ES-I3 (cell line): ENCODE measurements around the gene ACER3.
"Not testable (repeated sequence)": the region's sequence is repeated elsewhere in the genome, so short reads cannot be mapped to it uniquely, and the experiment has no call there.

Experiments used
- H3K36me3 ChIP-seq: 2 replicates; pipeline ENCODE4 v1.6.1; 2013; ENCODE audit warnings: mild to moderate bottlenecking, low read length, control low read depth, moderate library complexity; ENCODE audit not compliant: insufficient read depth
- H3K4me1 ChIP-seq: 2 replicates; pipeline ENCODE4 v1.6.1; 2013; ENCODE audit warnings: mild to moderate bottlenecking, control low read depth, low read length; ENCODE audit not compliant: insufficient read depth
- H3K9ac ChIP-seq: 2 replicates; pipeline ENCODE4 v1.6.1; 2013; ENCODE audit warnings: low read depth, mild to moderate bottlenecking, low read length, moderate library complexity
- H3K9me3 ChIP-seq: 2 replicates; pipeline ENCODE4 v1.6.1; 2013; ENCODE audit warnings: mild to moderate bottlenecking, low read length, moderate library complexity; ENCODE audit not compliant: control insufficient read depth, insufficient read depth

The ACER3 gene

DNA sequence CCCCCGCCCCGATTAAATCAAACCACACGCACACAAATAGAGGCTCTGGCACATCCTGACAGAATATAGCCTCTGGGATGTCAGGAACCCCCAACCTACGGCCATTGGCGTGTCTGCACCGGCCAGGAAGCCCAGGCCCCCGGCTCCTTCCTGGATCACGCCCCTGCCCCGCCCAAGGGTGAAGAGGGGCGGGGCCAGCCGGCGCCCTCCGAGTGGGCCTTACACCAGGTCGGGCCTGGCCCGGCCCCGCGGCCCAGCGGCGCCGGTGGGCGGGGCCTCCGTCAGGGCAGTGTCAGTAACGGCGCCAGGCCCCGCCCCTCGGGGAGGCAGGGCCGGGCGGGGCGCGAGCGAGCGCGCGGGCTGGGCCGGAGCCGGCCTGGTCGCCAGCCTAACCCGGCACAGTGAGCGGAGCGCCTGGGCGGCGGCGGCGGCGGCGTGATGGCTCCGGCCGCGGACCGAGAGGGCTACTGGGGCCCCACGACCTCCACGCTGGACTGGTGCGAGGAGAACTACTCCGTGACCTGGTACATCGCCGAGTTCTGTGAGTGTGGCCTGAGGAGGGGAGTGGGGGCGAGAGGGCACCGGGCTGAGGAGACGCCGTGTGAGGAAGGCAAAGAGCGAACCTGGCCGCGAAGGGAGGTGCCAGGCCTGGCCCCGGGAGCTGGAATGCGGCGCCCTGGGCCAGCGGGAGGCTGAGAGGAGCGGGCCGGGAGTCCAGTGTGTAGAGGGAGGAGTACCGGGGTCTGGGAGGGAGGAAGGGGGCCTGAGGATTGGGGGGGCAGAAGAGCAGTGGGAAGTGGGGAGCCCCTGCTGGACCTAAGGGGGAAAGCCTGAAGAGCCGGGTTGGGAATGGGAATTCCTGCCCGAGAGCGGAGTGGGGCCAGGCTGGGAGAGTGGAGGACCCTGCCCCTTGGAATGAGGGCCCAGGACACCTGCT is at the start of gene ACER3:
TSS of gene ACER3 (plus strand) at position 380 of the 937 bp plus-strand sequence. CDS start at position 439, 59 bp downstream.
- Histone ChIP-seq H3K9me3 (no peaks in the 10 kb centered on the region), H3K4me1 (peaks cover 12% of the 10 kb centered on the region), H3K36me3 (no peaks in the 10 kb centered on the region), H3K9ac (peak within 1 kb of the TSS; percentile 93)

DNA sequence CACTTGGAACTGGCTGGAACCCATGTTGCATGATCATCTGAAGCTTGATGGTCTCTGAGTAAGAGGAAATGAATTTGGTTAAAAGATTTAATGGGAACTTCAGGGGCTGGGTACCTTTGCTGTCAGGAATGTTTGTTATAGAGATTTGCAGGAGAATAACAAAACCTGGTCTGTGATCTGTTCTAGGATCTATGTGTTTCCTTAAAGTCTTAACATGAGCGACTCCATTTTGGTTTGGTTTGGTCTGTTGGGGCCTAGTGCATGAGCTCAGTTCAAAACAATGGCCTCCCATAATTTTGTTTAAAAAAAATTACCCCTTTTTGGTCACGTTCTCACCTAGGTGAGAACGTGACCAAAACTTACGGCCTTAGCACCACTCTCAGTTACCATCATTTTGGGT is 49.5 kb upstream of the ACER3 start:
- Histone ChIP-seq H3K4me1 (0 out of 2 replicates have a peak, but pooled peaks cover 2% of the 10 kb centered on the region), H3K9ac (no peak overlapping the region), H3K36me3 (no peaks in the 10 kb centered on the region), H3K9me3 (peaks cover 2% of the 10 kb centered on the region)

GRCh38 chr11:76814414-76814813 is 46.3 kb upstream of the ACER3 start:
- no peaks in the 10 kb centered on the region for H3K4me1 ChIP-seq
- no peak overlapping the region for H3K9ac ChIP-seq
- no peaks in the 10 kb centered on the region; the same call in 1 of the 2 replicates for H3K36me3 ChIP-seq
- peaks cover 18% of the 10 kb centered on the region for H3K9me3 ChIP-seq

DNA sequence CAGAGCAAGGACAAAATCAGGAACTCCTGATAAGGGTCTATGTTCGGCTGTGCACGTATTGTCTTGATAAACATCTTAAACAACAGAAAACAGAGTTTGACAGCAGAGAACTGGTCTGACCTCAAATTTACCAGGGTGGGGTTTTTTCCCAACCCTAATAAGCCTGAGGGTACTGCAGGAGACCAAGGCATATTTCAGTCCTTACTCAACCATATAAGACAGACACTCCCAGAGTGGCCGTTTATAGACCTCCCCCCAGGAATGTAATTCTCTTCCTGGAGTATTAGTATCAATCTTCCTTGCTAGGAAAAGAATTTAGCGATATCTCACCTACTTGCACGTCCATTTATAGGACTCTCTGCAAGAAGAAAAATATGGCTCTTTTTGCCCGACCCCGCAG is 45.0 kb upstream of the ACER3 start:
- H3K9me3 ChIP-seq: peaks cover 18% of the 10 kb centered on the region
- H3K9ac ChIP-seq, H3K4me1 ChIP-seq, H3K36me3 ChIP-seq: not testable (repeated sequence)

DNA sequence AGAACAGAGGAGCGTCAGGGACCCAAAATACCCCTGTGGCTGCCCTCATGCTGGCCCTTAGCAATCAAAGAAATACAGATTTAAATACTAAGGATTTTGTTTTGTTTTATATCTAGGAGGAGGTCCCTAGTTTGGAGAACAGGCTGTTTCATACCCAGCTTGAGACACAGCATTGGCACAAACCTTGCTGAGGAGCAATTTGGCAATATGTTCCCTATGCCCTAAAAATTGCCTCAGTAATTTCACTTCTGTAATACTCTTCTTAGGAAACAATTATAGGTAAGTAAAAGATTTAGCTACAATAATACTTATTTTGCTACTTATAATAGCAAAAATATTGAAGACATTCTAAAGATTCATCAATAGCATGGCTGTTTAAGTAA is 40.5 kb upstream of the ACER3 start:
- no peaks in the 10 kb centered on the region; the same call in 1 of the 2 replicates for H3K36me3 ChIP-seq
- H3K9me3 ChIP-seq: peaks cover 18% of the 10 kb centered on the region; the same call in 1 of the 2 replicates
- peaks cover 10% of the 10 kb centered on the region for H3K4me1 ChIP-seq
- no peak overlapping the region for H3K9ac ChIP-seq

DNA sequence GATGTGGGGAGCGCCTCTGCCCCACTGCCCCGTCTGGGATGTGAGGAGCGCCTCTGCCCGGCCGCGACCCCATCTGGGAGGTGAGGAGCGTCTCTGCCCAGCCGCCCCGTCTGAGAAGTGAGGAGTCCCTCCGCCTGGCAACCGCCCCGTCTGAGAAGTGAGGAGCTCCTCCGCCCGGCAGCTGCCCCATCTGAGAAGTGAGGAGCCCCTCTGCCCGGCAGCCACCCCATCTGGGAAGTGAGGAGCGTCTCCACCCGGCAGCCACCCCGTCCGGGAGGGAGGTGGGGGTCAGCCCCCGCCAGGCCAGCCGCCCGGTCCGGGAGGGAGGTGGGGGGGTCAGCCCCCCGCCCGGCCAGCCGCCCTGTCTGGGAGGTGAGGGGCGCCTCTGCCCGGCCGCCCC is 39.3 kb upstream of the ACER3 start:
- not testable (repeated sequence) for H3K9ac ChIP-seq, H3K36me3 ChIP-seq
- peaks cover 16% of the 10 kb centered on the region; the same call in 1 of the 2 replicates for H3K9me3 ChIP-seq
- peaks cover 10% of the 10 kb centered on the region for H3K4me1 ChIP-seq

GRCh38 chr11:76822406-76822805 is 38.3 kb upstream of the ACER3 start:
- Histone ChIP-seq H3K4me1 (peaks cover 10% of the 10 kb centered on the region), H3K9me3 (peaks cover 7% of the 10 kb centered on the region; the same call in 1 of the 2 replicates), H3K9ac (no peak overlapping the region), H3K36me3 (no peaks in the 10 kb centered on the region)

GRCh38 chr11:76823481-76824028 is 37.2 kb upstream of the ACER3 start:
- Histone ChIP-seq H3K4me1 (peaks cover 10% of the 10 kb centered on the region), H3K9ac (no peak overlapping the region), H3K36me3 (no peaks in the 10 kb centered on the region), H3K9me3 (peaks cover 7% of the 10 kb centered on the region; the same call in 1 of the 2 replicates)

- Histone ChIP-seq H3K9ac (no peak overlapping the region), H3K9me3 (peaks cover 3% of the 10 kb centered on the region; the same call in 1 of the 2 replicates), H3K4me1 (peaks cover 10% of the 10 kb centered on the region), H3K36me3 (no peaks in the 10 kb centered on the region)
These were observed 36.4 kb upstream of the ACER3 start for GRCh38 chr11:76824083-76824939.

DNA sequence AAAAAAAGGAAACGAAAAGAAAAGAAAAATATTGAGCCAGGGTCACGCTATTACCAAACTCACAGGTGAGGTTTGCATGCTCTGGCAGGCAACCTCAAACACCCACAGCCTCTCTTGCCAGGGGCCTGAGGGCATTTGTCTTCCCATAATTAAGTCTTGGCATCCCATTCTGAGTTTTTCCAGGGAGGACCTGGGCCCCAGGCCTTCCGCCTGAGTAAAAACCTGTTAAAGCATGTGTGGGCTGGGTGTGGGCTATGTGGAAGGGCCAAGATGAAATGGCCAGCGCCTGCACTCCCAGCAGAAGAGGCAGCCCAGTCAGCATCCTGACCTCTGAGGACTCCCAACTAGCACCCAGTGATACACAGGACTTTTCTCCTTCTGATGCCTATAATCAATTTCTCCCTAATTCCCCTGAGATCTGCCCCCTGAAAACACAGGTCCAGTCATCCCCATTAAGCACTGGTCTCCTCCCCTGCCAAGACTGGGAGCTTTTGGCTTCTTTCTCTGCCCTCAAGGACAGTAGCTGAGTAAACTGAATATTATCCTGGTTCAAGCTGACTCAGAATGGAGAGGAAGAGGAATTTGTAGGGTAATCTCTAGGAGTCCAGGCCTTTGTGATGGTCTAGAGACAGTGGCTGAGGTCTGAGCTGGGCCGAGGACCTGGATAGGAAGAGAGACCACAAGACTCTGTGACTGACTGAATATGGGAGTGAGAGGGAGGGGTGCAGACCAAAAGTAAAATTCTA is 35.6 kb upstream of the ACER3 start:
- Histone ChIP-seq H3K4me1 (peaks cover 10% of the 10 kb centered on the region), H3K9ac (no peak overlapping the region), H3K36me3 (no peaks in the 10 kb centered on the region), H3K9me3 (peaks cover 3% of the 10 kb centered on the region; the same call in 1 of the 2 replicates)

DNA sequence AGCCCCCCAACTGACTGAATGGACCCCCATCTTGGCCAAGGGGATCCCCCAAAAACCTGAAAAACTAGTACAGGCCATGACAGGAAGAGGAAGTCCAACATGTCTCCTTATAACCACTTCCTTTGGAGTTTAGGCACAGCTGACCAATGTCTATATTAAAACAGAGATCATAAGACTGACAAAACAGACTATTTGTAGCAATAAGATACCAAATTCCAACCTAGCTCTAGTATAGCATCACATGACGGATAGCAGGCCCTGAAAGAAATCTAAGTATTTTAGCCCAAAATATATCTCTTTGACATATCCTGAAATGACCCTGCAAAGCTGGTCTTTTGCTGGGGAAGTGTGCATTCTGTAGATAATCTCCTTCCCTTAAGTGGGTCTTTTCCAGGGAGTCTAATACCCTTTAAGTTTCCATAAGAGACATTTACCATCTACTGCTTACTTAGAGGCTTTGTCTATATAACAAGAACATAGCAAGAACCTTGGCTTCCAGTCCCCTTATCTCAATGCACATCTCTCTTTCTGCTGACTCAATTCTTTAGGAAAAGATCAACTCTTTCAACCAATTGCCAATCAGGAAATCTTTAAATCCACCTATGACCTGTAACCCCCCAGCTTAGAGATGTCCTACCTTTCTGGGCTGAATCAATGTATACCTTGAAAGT is 34.9 kb upstream of the ACER3 start:
- peaks cover 10% of the 10 kb centered on the region for H3K4me1 ChIP-seq
- peaks cover 3% of the 10 kb centered on the region; the same call in 1 of the 2 replicates for H3K9me3 ChIP-seq
- no peak overlapping the region for H3K9ac ChIP-seq
- H3K36me3 ChIP-seq: no peaks in the 10 kb centered on the region

DNA sequence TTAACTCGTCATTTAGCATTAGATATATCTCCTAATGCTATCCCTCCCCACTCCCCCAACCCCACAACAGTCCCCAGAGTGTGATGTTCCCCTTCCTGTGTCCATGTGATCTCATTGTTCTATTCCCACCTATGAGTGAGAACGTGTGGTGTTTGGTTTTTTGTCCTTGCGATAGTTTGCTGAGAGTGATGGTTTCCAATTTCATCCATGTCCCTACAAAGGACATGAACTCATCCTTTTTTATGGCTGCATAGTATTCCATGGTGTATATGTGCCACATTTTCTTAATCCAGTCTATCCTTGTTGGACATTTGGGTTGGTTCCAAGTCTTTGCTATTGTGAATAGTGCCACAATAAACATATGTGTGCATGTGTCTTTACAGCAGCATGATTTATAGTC is 34.2 kb upstream of the ACER3 start:
- H3K36me3 ChIP-seq, H3K9ac ChIP-seq, H3K9me3 ChIP-seq: not testable (repeated sequence)
- H3K4me1 ChIP-seq: peaks cover 10% of the 10 kb centered on the region

GRCh38 chr11:76827005-76827404 is 33.7 kb upstream of the ACER3 start:
- not testable (repeated sequence) for H3K9ac ChIP-seq, H3K36me3 ChIP-seq, H3K9me3 ChIP-seq
- H3K4me1 ChIP-seq: peaks cover 10% of the 10 kb centered on the region
